NCI-H1417 treated with DMSO at 0.1 percent for 48 hours (cell line): ENCODE results near the gene ELOVL5.

Experiments used
- DNase-seq: peaks from one replicate; lab custom pipeline; 2025; lab: John Stamatoyannopoulos, UW

The ELOVL5 gene

GRCh38 chr6:53273370-53273769 is 75.4 kb downstream of the ELOVL5 start:
- DNase-seq, result no peak

- no peak for DNase-seq
Measured at GRCh38 chr6:53269827-53270226, 78.9 kb downstream of the ELOVL5 start.

- no peak for DNase-seq
Measured at GRCh38 chr6:53268858-53269608, 79.7 kb downstream of the ELOVL5 start.

- DNase-seq, result no peak
Measured at GRCh38 chr6:53266553-53267090, 82.1 kb downstream of the ELOVL5 start.

- no peak for DNase-seq
Measured at GRCh38 chr6:53264915-53265607, 83.7 kb downstream of the ELOVL5 start.

GRCh38 chr6:53264337-53264736 is 84.4 kb downstream of the ELOVL5 start:
- DNase-seq, result no peak

- no peak for DNase-seq
Measured at GRCh38 chr6:53263917-53264316, 84.8 kb downstream of the ELOVL5 start.

GRCh38 chr6:53259860-53260580 is 88.7 kb downstream of the ELOVL5 start:
- DNase-seq, result no peak

- DNase-seq, result no peak
Measured at GRCh38 chr6:53258774-53259155, 90.0 kb downstream of the ELOVL5 start.

- no peak for DNase-seq
Measured at GRCh38 chr6:53258076-53258773, 90.5 kb downstream of the ELOVL5 start.

- no peak for DNase-seq
Measured at GRCh38 chr6:53257533-53257932, 91.2 kb downstream of the ELOVL5 start.

- no peak for DNase-seq
Measured at GRCh38 chr6:53257001-53257400, 91.7 kb downstream of the ELOVL5 start.

- no peak for DNase-seq
Measured at GRCh38 chr6:53252177-53252692, 96.5 kb downstream of the ELOVL5 start.

- no peak for DNase-seq
Measured at GRCh38 chr6:53251033-53251672, 97.6 kb downstream of the ELOVL5 start.

- DNase-seq, result no peak
Measured at GRCh38 chr6:53250176-53251032, 98.3 kb downstream of the ELOVL5 start.

- DNase-seq, result no peak
Measured at GRCh38 chr6:53246924-53247323, 101.8 kb downstream of the ELOVL5 start.

GRCh38 chr6:53244958-53245357 is 103.8 kb downstream of the ELOVL5 start:
- DNase-seq, result no peak

GRCh38 chr6:53244399-53244931 is 104.3 kb downstream of the ELOVL5 start:
- DNase-seq, result no peak

GRCh38 chr6:53241938-53242337 is 106.8 kb downstream of the ELOVL5 start:
- DNase-seq, result no peak

- DNase-seq, result no peak
Measured at GRCh38 chr6:53240761-53241160, 108.0 kb downstream of the ELOVL5 start.
